SK-N-SH (cell line): ENCODE measurements around the gene DNPH1. TPM values are rescaled to one million over a fixed set of nuclear protein-coding genes. Genes with fewer than 3 reads are reported as not detected.

Experiments used
- CTCF ChIA-PET: fragments of 300-600, 350-600 bp; formaldehyde crosslinking; extraction: SDS; loops from one replicate; lab custom pipeline; 2021; lab: Yijun Ruan, JAX
- POLR2A ChIA-PET: fragments of 350-600 bp; sonication (Branson Sonifier 250); formaldehyde crosslinking; extraction: SDS; loops from one replicate; lab custom pipeline; 2020; ENCODE audit warnings: antibody characterized with exemption, inconsistent platforms; lab: Yijun Ruan, JAX
- DNase-seq: peaks from one replicate; pipeline ENCODE4 v3.0.0; 2012
- H2AFZ ChIP-seq: fragments of 200-600 bp; sonication (generic); 2 replicates; pipeline ENCODE4 v1.8.1; 2016; ENCODE audit warnings: antibody characterized with exemption, mild to moderate bottlenecking, low read depth
- H3F3A ChIP-seq: fragments of 200-600 bp; sonication (generic); replicated peaks from 2 replicates; pipeline ENCODE3; 2016; ENCODE audit warnings: antibody characterized with exemption, mild to moderate bottlenecking; ENCODE audit not compliant: insufficient read depth
- H3K27ac ChIP-seq, 2 experiments: fragments of 200-500 bp in 1 of 2; fragments of 200-600 bp in 1 of 2; sonication (Bioruptor generic) in 1 of 2; sonication (generic), shearing (Covaris generic) in 1 of 2; 2 replicates each; pipeline versions ENCODE4 v1.5.1 to v1.6.1; 2014 to 2016; ENCODE audit warnings: low read depth in 2 of 2, inconsistent platforms in 1 of 2, low read length in 1 of 2, mild to moderate bottlenecking in 1 of 2, mixed read lengths in 1 of 2
- H3K27me3 ChIP-seq: fragments of 200-600 bp; sonication (generic), shearing (Covaris generic); 2 replicates; pipeline ENCODE4 v1.6.1; 2016; ENCODE audit warnings: mixed run types; ENCODE audit not compliant: insufficient read depth
- H3K36me3 ChIP-seq, 2 experiments: fragments of 200-500 bp in 1 of 2; fragments of 200-600 bp in 1 of 2; sonication (Bioruptor generic) in 1 of 2; sonication (generic) in 1 of 2; replicated peaks in 1 of 2; 2 replicates each; pipeline versions ENCODE3 to v1.5.1; 2014 to 2016; ENCODE audit warnings: low read length in 1 of 2, mild to moderate bottlenecking in 1 of 2; ENCODE audit not compliant: insufficient read depth in 2 of 2, control insufficient read depth in 1 of 2
- H3K4me1 ChIP-seq, 2 experiments: fragments of 200-500 bp in 1 of 2; fragments of 200-600 bp in 1 of 2; sonication (Bioruptor generic) in 1 of 2; sonication (generic), shearing (Covaris generic) in 1 of 2; 2 replicates each; pipeline versions ENCODE4 v1.5.1 to v1.6.1; 2014 to 2016; ENCODE audit warnings: low read depth in 1 of 2, low read length in 1 of 2, mixed run types in 1 of 2; ENCODE audit not compliant: insufficient read depth in 2 of 2, control insufficient read depth in 1 of 2
- H3K4me2 ChIP-seq: fragments of 200-600 bp; sonication (generic), shearing (Covaris generic); 2 replicates; pipeline ENCODE4 v1.6.1; 2017; ENCODE audit warnings: mixed run types
- H3K4me3 ChIP-seq, 2 experiments: fragments of 200-500 bp in 1 of 2; fragments of 200-600 bp in 1 of 2; sonication (Bioruptor generic) in 1 of 2; sonication (generic), shearing (Covaris generic) in 1 of 2; 2 replicates each; pipeline versions ENCODE4 v1.5.1 to v1.8.1; 2014 to 2016; ENCODE audit warnings: low read depth in 2 of 2, inconsistent platforms in 1 of 2, low read length in 1 of 2, mild to moderate bottlenecking in 1 of 2, mixed read lengths in 1 of 2, moderate library complexity in 1 of 2
- H3K79me2 ChIP-seq: fragments of 200-600 bp; sonication (generic); 2 replicates; pipeline ENCODE4 v1.8.1; 2017; ENCODE audit warnings: mild to moderate bottlenecking; ENCODE audit not compliant: insufficient read depth
- H3K9ac ChIP-seq: fragments of 200-600 bp; sonication (generic); 2 replicates; pipeline ENCODE4 v1.6.1; 2017; ENCODE audit warnings: mixed run types
- H3K9me2 ChIP-seq: fragments of 200-600 bp; sonication (generic); 2 replicates; pipeline ENCODE4 v1.6.1; 2017; ENCODE audit warnings: mixed run types
- H3K9me3 ChIP-seq: fragments of 200-600 bp; sonication (generic); 2 replicates; pipeline ENCODE4 v1.6.1; 2017; ENCODE audit warnings: mixed run types, mild to moderate bottlenecking, moderate library complexity
- H4K20me1 ChIP-seq: fragments of 200-600 bp; sonication (generic); 2 replicates; pipeline ENCODE4 v1.6.1; 2017; ENCODE audit warnings: mild to moderate bottlenecking, mixed run types; ENCODE audit not compliant: insufficient read depth
- CTCF ChIP-seq: fragments of 200-600 bp; sonication (generic); IDR thresholded peaks from 2 replicates; pipeline ENCODE4 v1.6.1; 2017; ENCODE audit warnings: antibody characterized with exemption, mild to moderate bottlenecking, moderate library complexity
- GABPA ChIP-seq: IDR thresholded peaks from 2 replicates; pipeline ENCODE4 v1.4.0; 2012; ENCODE audit warnings: low read depth, mild to moderate bottlenecking
- GATA2 ChIP-seq: sonication (generic); formaldehyde crosslinking; IDR thresholded peaks from 2 replicates; pipeline ENCODE4 v1.5.0; 2020; ENCODE audit warnings: mild to moderate bottlenecking, missing genetic modification reagents
- IRF3 ChIP-seq: fragments of 150-350 bp; IDR thresholded peaks from 2 replicates; pipeline ENCODE4 v1.6.1; 2016; ENCODE audit warnings: mild to moderate bottlenecking, low read depth, low read length
- JUND ChIP-seq: IDR thresholded peaks from 2 replicates; pipeline ENCODE4 v1.4.0; 2012
- MXI1 ChIP-seq: IDR thresholded peaks from 2 replicates; pipeline ENCODE4 v1.6.1; 2012; ENCODE audit warnings: mild to moderate bottlenecking, low read depth, low read length, improper control_type of control experiment
- RAD21 ChIP-seq: IDR thresholded peaks from 2 replicates; pipeline ENCODE4 v1.6.1; 2012; ENCODE audit warnings: mild to moderate bottlenecking, low read length
- RCOR1 ChIP-seq: fragments of 150-350 bp; IDR thresholded peaks from 2 replicates; pipeline ENCODE4 v1.6.1; 2017; ENCODE audit warnings: antibody characterized with exemption, low read length
- REST ChIP-seq: IDR thresholded peaks from 2 replicates; pipeline ENCODE4 v1.6.1; 2012; ENCODE audit warnings: mild to moderate bottlenecking, low read depth, low read length, moderate library complexity
- RFX5 ChIP-seq: IDR thresholded peaks from 2 replicates; pipeline ENCODE4 v1.6.1; 2012; ENCODE audit warnings: mild to moderate bottlenecking, improper control_type of control experiment, low read length
- RXRA ChIP-seq: IDR thresholded peaks from 2 replicates; pipeline ENCODE4 v1.4.0; 2012; ENCODE audit warnings: low read depth, mild to moderate bottlenecking, borderline replicate concordance
- SIN3A ChIP-seq: IDR thresholded peaks from 2 replicates; pipeline ENCODE4 v1.6.1; 2012; ENCODE audit warnings: low read depth, mild to moderate bottlenecking, low read length, moderate library complexity, borderline replicate concordance
- TAF1 ChIP-seq: IDR thresholded peaks from 2 replicates; pipeline ENCODE4 v1.6.1; 2012; ENCODE audit warnings: low read depth, mild to moderate bottlenecking, low read length, moderate library complexity, borderline replicate concordance
- TCF12 ChIP-seq: IDR thresholded peaks from 2 replicates; pipeline ENCODE4 v1.4.0; 2012
- TEAD4 ChIP-seq: IDR thresholded peaks from 2 replicates; pipeline ENCODE4 v1.4.0; 2012; ENCODE audit warnings: mild to moderate bottlenecking, borderline replicate concordance; ENCODE audit not compliant: insufficient read depth
- WGBS: methylation state at CpG from one replicate; pipeline ENCODE4 v1.1.6; 2017; ENCODE audit warnings: low lambda C conversion rate; 5-methylcytosine and 5-hydroxymethylcytosine counted together
- polyA plus RNA-seq, 3 experiments: library from polyadenylated mRNA; depleted of rRNA; stranded (reverse); fragments of >200 nt; gene quantifications; 2 replicates each; pipeline ENCODE4 v1.2.3, GENCODE V29; 2012
- TF ChIP-seq, protein P1 (sequence below): IDR thresholded peaks from 2 replicates; pipeline ENCODE4 v1.4.0; 2012; ENCODE audit warnings: low read depth, borderline replicate concordance

Gene DNPH1
- polyA plus RNA-seq, 1 of the 3 experiments (the other 2 are of a cell fraction) = 287 TPM

DNA sequence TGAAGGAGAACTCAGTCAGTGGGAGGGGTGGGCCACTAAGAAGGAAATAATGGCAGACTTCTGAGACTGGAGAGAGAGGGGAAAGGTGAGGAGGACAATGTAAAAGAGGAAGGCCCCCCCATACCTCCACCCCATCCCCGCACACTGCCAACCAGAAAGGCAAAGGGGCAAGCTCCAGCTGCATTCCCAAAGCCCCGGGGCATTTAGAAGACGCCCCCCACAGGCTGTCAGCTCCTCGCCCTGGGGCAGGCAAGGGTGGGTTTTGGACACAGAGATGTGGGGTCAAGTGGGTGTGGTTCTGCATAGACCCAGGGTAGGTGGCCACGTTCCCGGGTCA lies 48.0 kb upstream of the DNPH1 start:
- no peak for DNase-seq
- CTCF ChIA-PET = interaction anchor here (1.3 to 1.5 kb wide), 2 partner anchors 14 to 48 kb away, joined by 3 to 6 read pairs; partner anchors contain the start of gene DNPH1
- no peaks in the 10 kb centered on the region for H3F3A ChIP-seq

More for the DNA sequence above, 48.0 kb upstream of the DNPH1 start:
- Histone ChIP-seq H3K9ac (no peak overlapping the region), H3K27me3 (no peaks in the 10 kb centered on the region), H3K36me3 (no peaks in the 10 kb centered on the region), H3K9me3 (no peaks in the 10 kb centered on the region), H3K79me2 (no peaks in the 10 kb centered on the region), H3K27ac (no peak overlapping the region), H4K20me1 (no peaks in the 10 kb centered on the region), H3K4me1 (peaks cover 0 to 3% of the 10 kb centered on the region in 2 experiments; a peak in 1 of 4 replicates), H3K4me3 (no peak overlapping the region), H3K4me2 (no peak overlapping the region), H3K9me2 (no peaks in the 10 kb centered on the region), H2AFZ (no peak overlapping the region)
- WGBS = 90% methylated on average over 4 of the region's 6 CpGs
- POLR2A ChIA-PET = no interaction called here
- no peak for TF ChIP-seq GABPA
- no peak for TF ChIP-seq RXRA
- TF ChIP-seq GATA2 (CRISPR knock-in tag) = no peak
- TF ChIP-seq RFX5 = no peak
- no peak for TF ChIP-seq CTCF
- TF ChIP-seq, protein P1, sequence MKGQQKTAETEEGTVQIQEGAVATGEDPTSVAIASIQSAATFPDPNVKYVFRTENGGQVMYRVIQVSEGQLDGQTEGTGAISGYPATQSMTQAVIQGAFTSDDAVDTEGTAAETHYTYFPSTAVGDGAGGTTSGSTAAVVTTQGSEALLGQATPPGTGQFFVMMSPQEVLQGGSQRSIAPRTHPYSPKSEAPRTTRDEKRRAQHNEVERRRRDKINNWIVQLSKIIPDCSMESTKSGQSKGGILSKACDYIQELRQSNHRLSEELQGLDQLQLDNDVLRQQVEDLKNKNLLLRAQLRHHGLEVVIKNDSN = no peak
- TF ChIP-seq RCOR1 = no peak
- no peak for TF ChIP-seq IRF3
- TF ChIP-seq TCF12 = no peak
- no peak for TF ChIP-seq SIN3A
- no peak for TF ChIP-seq REST
- no peak for TF ChIP-seq MXI1
- no peak for TF ChIP-seq JUND
- no peak for TF ChIP-seq TAF1
- TF ChIP-seq TEAD4 = no peak
- TF ChIP-seq RAD21 = no peak
